Testis (tissue), 3 donors: ENCODE results near the gene NLRP6. TPM values are rescaled to one million over a fixed set of nuclear protein-coding genes. Genes with fewer than 3 reads are reported as not detected.
A peak's percentile ranks its signal among the peaks of the same experiment; 100 is the strongest.
"Not testable (repeated sequence)": the region's sequence is repeated elsewhere in the genome, so short reads cannot be mapped to it uniquely, and the experiment has no call there.

Experiments
- DNase-seq: peaks from one replicate; pipeline ENCODE4 v3.0.0-alpha.2; 2019
- H3K27ac ChIP-seq, 2 donors: fragments of 200-600 bp; sonication (generic); one replicate each; pipeline ENCODE4 v1.5.1; 2019
- H3K27me3 ChIP-seq: fragments of 200-600 bp; sonication (generic); one replicate; pipeline ENCODE4 v1.5.1; 2019
- H3K36me3 ChIP-seq: fragments of 200-600 bp; sonication (generic); one replicate; pipeline ENCODE4 v1.5.1; 2017; ENCODE audit warnings: low read depth; ENCODE audit errors: missing control alignments
- H3K4me1 ChIP-seq: fragments of 200-600 bp; sonication (generic); one replicate; pipeline ENCODE4 v1.5.1; 2019
- H3K4me3 ChIP-seq, 2 donors: fragments of 200-600 bp; sonication (generic); one replicate each; pipeline ENCODE4 v1.5.1; 2017 to 2019
- H3K9me3 ChIP-seq: fragments of 200-600 bp; sonication (generic); one replicate; pipeline ENCODE4 v1.5.1; 2017
- CTCF ChIP-seq, 3 experiments: fragments of 450-650 bp in 2 of 3; fragments of 200-600 bp in 1 of 3; sonication (generic) in 1 of 3; IDR thresholded peaks; one replicate each; pipeline ENCODE4 v1.5.1; 2016 to 2019; ENCODE audit warnings: antibody characterized with exemption in 3 of 3, mild to moderate bottlenecking in 2 of 3, moderate library complexity in 1 of 3
- POLR2A ChIP-seq: fragments of 450-650 bp; IDR thresholded peaks from one replicate; pipeline ENCODE4 v1.6.1; 2017; ENCODE audit warnings: antibody characterized with exemption, mild to moderate bottlenecking, moderate library complexity
- WGBS, 2 donors: methylation state at CpG; one replicate each; pipeline ENCODE4 v1.1.5; 2018; 5-methylcytosine and 5-hydroxymethylcytosine counted together
- intact Hi-C: fragments of 100-400 bp; cut with DNase I; formaldehyde crosslinking; loops from one replicate; pipeline ENCODE4 v1.15.1; 2023; ENCODE audit warnings: low total_unique reads
- polyA plus RNA-seq: library from polyadenylated mRNA; stranded (reverse); fragments of 350-450 nt; fragmentation: Illumina TruSeq; extraction: RNeasy Lipid Tissue Mini Kit (QIAGEN cat#74804); gene quantifications from one replicate; pipeline ENCODE4 v1.2.3, GENCODE V29; 2014; ENCODE audit warnings: low read depth, low replicate concordance; ENCODE audit not compliant: insufficient read depth
- total RNA-seq, 2 donors: library from RNA; depleted of rRNA; stranded (reverse); fragments of >200 nt; gene quantifications; one replicate each; pipeline ENCODE4 v1.2.3, GENCODE V29; 2016

The NLRP6 gene
- total and polyA plus RNA-seq, 3 donors from 2014 or later: 0.26 to 2.4 (median 0.31) TPM

DNA sequence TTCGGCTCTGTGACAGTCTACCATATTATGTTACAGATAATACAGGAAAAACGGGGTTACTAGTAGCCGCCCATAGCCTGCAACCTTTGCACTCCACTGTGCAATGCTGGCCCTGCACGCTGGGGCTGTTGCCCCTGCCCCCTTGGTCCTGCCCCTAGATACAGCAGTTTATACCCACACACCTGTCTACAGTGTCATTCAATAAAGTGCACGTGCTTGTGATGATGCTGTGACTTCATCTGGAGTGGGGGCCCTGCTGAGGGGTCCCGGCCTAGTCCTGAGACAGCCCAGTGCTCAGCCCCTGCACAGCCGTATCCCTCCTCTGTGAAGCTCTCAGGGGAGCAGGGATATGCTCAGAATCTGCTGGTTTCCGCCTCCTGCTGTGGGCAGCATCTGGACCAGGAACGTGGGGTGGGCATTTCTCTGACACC is 36.9 kb downstream of the NLRP6 start:
- no peaks in the 10 kb centered on the region for H3K9me3 ChIP-seq
- DNase-seq: no peak
- H3K36me3 ChIP-seq: no peaks in the 10 kb centered on the region
- peak overlapping the region; percentile 62 to 71 for H3K4me3 ChIP-seq
- peaks cover 20% of the 10 kb centered on the region for H3K4me1 ChIP-seq
- no peaks in the 10 kb centered on the region for H3K27me3 ChIP-seq
- intact Hi-C loops: no loop called here
- H3K27ac ChIP-seq: peak overlapping the region; percentile 75 to 92
- TF ChIP-seq CTCF (IDR thresholded peaks at IDR 0.05) (no peak), POLR2A (no peak)
- WGBS, 2 donors: 43 to 54% methylated on average over 4 to 9 of the region's 9 CpGs

GRCh38 chr11:315516-315994 is 37.3 kb downstream of the NLRP6 start:
- DNase-seq: no peak
- WGBS, 2 donors: 31% methylated on average over 32 of the region's 32 CpGs; no CpG with 5 or more reads in 1 of the 2 donors
- TF ChIP-seq POLR2A (no peak), CTCF (IDR thresholded peaks at IDR 0.05) (no peak)
- peak overlapping the region; percentile 75 to 92 for H3K27ac ChIP-seq
- H3K27me3 ChIP-seq: no peaks in the 10 kb centered on the region
- intact Hi-C loops: no loop called here
- H3K4me3 ChIP-seq: peak overlapping the region; percentile 62 to 71
- H3K9me3 ChIP-seq: no peaks in the 10 kb centered on the region
- H3K4me1 ChIP-seq: peaks cover 20% of the 10 kb centered on the region
- no peaks in the 10 kb centered on the region for H3K36me3 ChIP-seq

DNA sequence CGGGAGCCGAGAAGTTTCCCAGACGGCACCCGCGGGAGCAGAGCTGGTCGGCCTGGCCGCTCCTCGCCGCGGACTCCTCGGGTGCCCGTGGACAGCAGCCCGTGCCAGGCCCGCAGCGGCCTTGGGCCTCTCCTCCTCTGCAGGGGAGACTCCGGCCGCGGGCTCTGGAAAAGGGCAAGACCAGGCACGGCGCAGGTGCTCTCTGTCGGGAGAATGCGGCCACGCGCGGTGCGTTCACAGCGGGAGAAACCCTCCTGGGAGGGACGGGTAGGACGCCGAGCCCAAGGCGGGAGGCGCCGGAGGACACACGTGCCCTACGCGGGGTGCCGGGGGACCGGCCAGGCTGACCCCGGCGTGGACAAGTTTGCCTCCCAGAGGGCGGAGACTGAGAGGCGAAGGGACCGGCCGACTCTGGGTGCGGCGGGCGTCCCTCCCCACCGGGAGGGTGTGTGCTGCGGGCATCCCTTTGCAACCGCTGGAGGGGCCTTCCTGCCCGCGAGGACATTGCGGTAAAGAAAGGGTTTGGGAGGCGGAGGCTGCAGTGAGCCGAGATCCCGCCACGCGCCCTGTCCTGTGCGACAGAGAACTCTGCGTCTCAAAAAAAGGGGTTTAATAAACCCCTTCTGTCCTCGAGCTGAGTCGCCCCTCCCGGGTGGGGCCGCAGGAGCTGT is 38.0 kb downstream of the NLRP6 start:
- whole genome bisulfite sequencing, 2 donors: 30 to 31% methylated on average over 17 to 46 of the region's 64 CpGs
- Histone ChIP-seq H3K36me3 (no peaks in the 10 kb centered on the region), H3K27me3 (no peaks in the 10 kb centered on the region), H3K4me3 (peak overlapping the region; percentile 62 to 71), H3K9me3 (no peaks in the 10 kb centered on the region), H3K27ac (peak overlapping the region; percentile 75 to 92), H3K4me1 (peaks cover 20% of the 10 kb centered on the region)
- intact Hi-C loops: no loop called here
- TF ChIP-seq POLR2A (no peak), CTCF (IDR thresholded peaks at IDR 0.05) (no peak)
- DNase-seq: no peak

DNA sequence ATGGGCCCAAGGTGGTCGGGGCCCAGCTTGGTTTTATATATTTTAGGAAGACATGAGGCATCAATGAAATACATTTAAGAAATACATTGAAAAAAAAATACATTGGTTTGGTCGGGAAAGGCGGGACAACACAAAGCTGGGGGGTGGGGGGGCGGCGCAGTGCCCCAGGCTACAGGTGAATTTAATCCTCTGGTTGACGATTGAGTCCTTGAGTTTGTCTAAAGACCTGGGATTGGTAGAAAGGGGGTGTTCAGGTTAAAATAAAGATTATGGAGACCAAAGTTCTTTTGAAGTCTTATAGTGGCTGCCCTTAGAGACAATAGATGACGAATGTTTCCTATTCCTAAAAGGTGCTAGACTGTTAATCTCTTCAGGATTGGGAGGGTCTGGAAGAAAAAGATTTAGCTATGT is 38.7 kb downstream of the NLRP6 start:
- Histone ChIP-seq H3K9me3 (no peaks in the 10 kb centered on the region), H3K4me3 (no peak overlapping the region), H3K36me3 (no peaks in the 10 kb centered on the region), H3K27me3 (no peaks in the 10 kb centered on the region), H3K27ac (peak overlapping the region; percentile 75 to 92), H3K4me1 (peaks cover 20% of the 10 kb centered on the region)
- intact Hi-C loops: no loop called here
- no peak for TF ChIP-seq CTCF (IDR thresholded peaks at IDR 0.05)
- no peak for TF ChIP-seq POLR2A
- DNase-seq: no peak
- WGBS, 2 donors: 44 to 66% methylated on average over 7 of the region's 7 CpGs

GRCh38 chr11:317668-318404 is 39.6 kb downstream of the NLRP6 start:
- peaks cover 22% of the 10 kb centered on the region for H3K4me1 ChIP-seq
- peak overlapping the region; percentile 43 to 92 for H3K27ac ChIP-seq
- intact Hi-C loops, H3K36me3 ChIP-seq, H3K27me3 ChIP-seq, H3K9me3 ChIP-seq, H3K4me3 ChIP-seq, DNase-seq: not testable (repeated sequence)
- 14 to 33% methylated on average over 13 to 22 of the region's 30 CpGs for WGBS, 2 donors

GRCh38 chr11:318405-319120 is 40.4 kb downstream of the NLRP6 start:
- H3K4me1 ChIP-seq: peaks cover 22% of the 10 kb centered on the region
- H3K27me3 ChIP-seq, H3K9me3 ChIP-seq, DNase-seq, H3K36me3 ChIP-seq, intact Hi-C loops: not testable (repeated sequence)
- peak overlapping the region; percentile 57 to 74 for H3K4me3 ChIP-seq
- peak overlapping the region; percentile 97 to 99 for H3K27ac ChIP-seq
- WGBS, 2 donors: 0 to 1% methylated on average over 8 to 14 of the region's 79 CpGs
